Ascending aorta (tissue), 2 donors: ENCODE results near the gene UFC1. TPM values are rescaled to one million over a fixed set of nuclear protein-coding genes. Genes with fewer than 3 reads are reported as not detected.
A peak's percentile ranks its signal among the peaks of the same experiment; 100 is the strongest.

Experiments
- DNase-seq, 2 donors: peaks; one replicate each; pipeline ENCODE4 v3.0.0-alpha.2; 2019; ENCODE audit warnings: low spot score in 2 of 2
- H3K27ac ChIP-seq, 2 donors: fragments of 200-600 bp; sonication (generic); one replicate each; pipeline ENCODE4 v1.5.1; 2016 to 2017; ENCODE audit warnings: mild to moderate bottlenecking in 1 of 2
- H3K27me3 ChIP-seq: fragments of 200-600 bp; sonication (generic); one replicate; pipeline ENCODE4 v1.5.1; 2017
- H3K36me3 ChIP-seq, 2 donors: fragments of 200-600 bp; sonication (generic); one replicate each; pipeline ENCODE4 v1.5.1; 2016
- H3K4me1 ChIP-seq, 2 donors: fragments of 200-600 bp; sonication (generic); one replicate each; pipeline ENCODE4 v1.5.1; 2016 to 2017; ENCODE audit warnings: mild to moderate bottlenecking in 1 of 2
- H3K4me3 ChIP-seq, 2 donors: fragments of 200-600 bp; sonication (generic); one replicate each; pipeline ENCODE4 v1.5.1; 2016 to 2017; ENCODE audit warnings: mild to moderate bottlenecking in 1 of 2
- H3K9me3 ChIP-seq, 2 donors: fragments of 200-600 bp; sonication (generic); one replicate each; pipeline ENCODE4 v1.5.1; 2016
- CTCF ChIP-seq, 3 experiments: fragments of 200-600 bp in 2 of 3; fragments of 450-650 bp in 1 of 3; sonication (generic) in 2 of 3; IDR thresholded peaks; one replicate each; pipeline ENCODE4 v1.5.1; 2016 to 2019; ENCODE audit warnings: antibody characterized with exemption in 3 of 3, mild to moderate bottlenecking in 1 of 3, moderate library complexity in 1 of 3
- intact Hi-C: fragments of 100-400 bp; cut with DNase I; formaldehyde crosslinking; loops from one replicate; pipeline ENCODE4 v1.15.1; 2023
- total RNA-seq: library from RNA; depleted of rRNA; stranded (reverse); fragments of >200 nt; gene quantifications from one replicate; pipeline ENCODE4 v1.1.0, GENCODE V29; 2016

Gene UFC1
- total RNA-seq, 1 donor from 2014 or later, result 3.3 TPM

- H3K4me1 ChIP-seq, result peaks cover 8 to 32% of the 10 kb centered on the region in 2 donors
- intact Hi-C loops, result loop anchor here (5.0 to 10.0 kb wide), 3 partner anchors 156 to 544 kb away; partner anchors contain the start of genes DUSP12 and USF1
Observed at GRCh38 chr1:161200992-161201835, 47.4 kb downstream of the UFC1 start.

GRCh38 chr1:161201836-161202712, 48.3 kb downstream of the UFC1 start, which contains the start of gene NDUFS2:
NDUFS2 (plus strand) TSS chr1:161202367; CDS start chr1:161202386, 19 bp downstream.
- intact Hi-C loops, result loop anchor here (1.0 to 10.0 kb wide), 6 partner anchors 24 to 543 kb away; partner anchors contain the start of genes B4GALT3, DEDD, DUSP12 and TOMM40L
- H3K9me3 ChIP-seq, result no peaks in the 10 kb centered on the region
- peaks cover 8 to 15% of the 10 kb centered on the region in 2 donors for H3K36me3 ChIP-seq
- DNase-seq, result peak; percentile 94 to 100
- TF ChIP-seq CTCF (IDR thresholded peaks at IDR 0.05), result no peak
- peaks cover 8 to 32% of the 10 kb centered on the region in 2 donors for H3K4me1 ChIP-seq
- no peaks in the 10 kb centered on the region for H3K27me3 ChIP-seq
- H3K27ac ChIP-seq, result peak within 1 kb of the TSS; percentile 92 to 97
- peak within 1 kb of the TSS; percentile 77 to 89 for H3K4me3 ChIP-seq

More at GRCh38 chr1:161200992-161201835, 47.4 kb downstream of the UFC1 start:
- peak overlapping the region; percentile 92 to 97 for H3K27ac ChIP-seq
- H3K9me3 ChIP-seq, result no peaks in the 10 kb centered on the region
- H3K4me3 ChIP-seq, result peak overlapping the region; percentile 77 to 89
- no peak for TF ChIP-seq CTCF (IDR thresholded peaks at IDR 0.05)
- H3K36me3 ChIP-seq, result peaks cover 0 to 7% of the 10 kb centered on the region in 2 donors
- H3K27me3 ChIP-seq, result no peaks in the 10 kb centered on the region
- DNase-seq, result peak in 1 of 2 donors; percentile 84

GRCh38 chr1:161206411-161207140, 52.8 kb downstream of the UFC1 start:
- Histone ChIP-seq H3K4me1 (peaks cover 5 to 11% of the 10 kb centered on the region in 2 donors), H3K9me3 (no peaks in the 10 kb centered on the region), H3K36me3 (peaks cover 43 to 60% of the 10 kb centered on the region in 2 donors), H3K4me3 (no peak overlapping the region), H3K27me3 (no peaks in the 10 kb centered on the region), H3K27ac (peak overlapping the region; percentile 55 to 68)
- no peak for DNase-seq
- intact Hi-C loops, result loop anchor here (10.0 kb wide), 2 partner anchors 162 to 538 kb away; partner anchors contain the start of genes DUSP12 and USF1
- no peak for TF ChIP-seq CTCF (IDR thresholded peaks at IDR 0.05)

GRCh38 chr1:161207173-161207572, 53.4 kb downstream of the UFC1 start:
- no peaks in the 10 kb centered on the region for H3K27me3 ChIP-seq
- no peak for TF ChIP-seq CTCF (IDR thresholded peaks at IDR 0.05)
- H3K27ac ChIP-seq, result peak overlapping the region; percentile 55 to 68
- peak in 1 of 2 donors; percentile 77 for DNase-seq
- H3K4me1 ChIP-seq, result peaks cover 5 to 10% of the 10 kb centered on the region in 2 donors
- no peaks in the 10 kb centered on the region for H3K9me3 ChIP-seq
- peaks cover 48 to 66% of the 10 kb centered on the region in 2 donors for H3K36me3 ChIP-seq
- H3K4me3 ChIP-seq, result no peak overlapping the region
- intact Hi-C loops, result loop anchor here (10.0 kb wide), 2 partner anchors 162 to 538 kb away; partner anchors contain the start of genes DUSP12 and USF1

Other genes starting within 250 kb of the UFC1 start
- gene ITLN2, start 199.2 kb upstream of the UFC1 start, total RNA-seq, result not detected
- 19.9 TPM for gene F11R, start 132.8 kb upstream of the UFC1 start, total RNA-seq
- gene TSTD1, start 115.0 kb upstream of the UFC1 start, total RNA-seq, result not detected
- gene USF1, start 108.0 kb upstream of the UFC1 start, total RNA-seq, result 68.5 TPM
- gene ARHGAP30, start 84.1 kb upstream of the UFC1 start, total RNA-seq, result 14.7 TPM
- gene NECTIN4, start 64.4 kb upstream of the UFC1 start, total RNA-seq, result not detected
- 0.32 TPM for gene KLHDC9, start 55.6 kb upstream of the UFC1 start, total RNA-seq
- gene PFDN2, start 35.9 kb upstream of the UFC1 start, total RNA-seq, result 16.3 TPM
- 44.9 TPM for gene NIT1, start 35.9 kb upstream of the UFC1 start, total RNA-seq
- 27.8 TPM for gene DEDD, start 21.3 kb upstream of the UFC1 start, total RNA-seq
- gene USP21, start 5.5 kb downstream of the UFC1 start, total RNA-seq, result 31.9 TPM
- 4.8 TPM for gene PPOX, start 12.4 kb downstream of the UFC1 start, total RNA-seq
- gene B4GALT3, start 23.5 kb downstream of the UFC1 start, total RNA-seq, result 26.9 TPM
- 109 TPM for gene ADAMTS4, start 45.1 kb downstream of the UFC1 start, total RNA-seq
- gene NDUFS2, start 48.4 kb downstream of the UFC1 start, total RNA-seq, result 107 TPM
- gene FCER1G, start 61.3 kb downstream of the UFC1 start, total RNA-seq, result 69.9 TPM
- gene APOA2, start 69.7 kb downstream of the UFC1 start, total RNA-seq, result 161 TPM
- gene TOMM40L, start 72.1 kb downstream of the UFC1 start, total RNA-seq, result 26.6 TPM
- gene NR1I3, start 84.2 kb downstream of the UFC1 start, total RNA-seq, result 0.21 TPM
- not detected for gene PCP4L1, start 104.8 kb downstream of the UFC1 start, total RNA-seq
- gene MPZ, start 156.0 kb downstream of the UFC1 start, total RNA-seq, result 2.4 TPM
- 23.2 TPM for gene SDHC, start 160.4 kb downstream of the UFC1 start, total RNA-seq
- not detected for gene CFAP126, start 213.9 kb downstream of the UFC1 start, total RNA-seq